PC-9 (cell line): ENCODE measurements around the gene AUTS2. TPM values are rescaled to one million over a fixed set of nuclear protein-coding genes. Genes with fewer than 3 reads are reported as not detected.

Source experiments
- BruUV-seq: library from RNA; stranded (reverse); fragments of 400-500 nt; replicated peaks from 2 replicates; lab custom pipeline; 2021; lab: Mats Ljungman, UMichigan
- CTCF ChIA-PET: fragments of 300-600 bp; sonication (Branson Sonifier 250); formaldehyde crosslinking; loops from one replicate; lab custom pipeline; 2022; ENCODE audit warnings: antibody characterized with exemption; lab: Charles Lee
- POLR2A ChIA-PET: fragments of 300-600 bp; sonication (Branson Sonifier 250); formaldehyde crosslinking; loops from one replicate; lab custom pipeline; 2022; ENCODE audit warnings: antibody characterized with exemption; ENCODE audit not compliant: unreplicated experiment; lab: Charles Lee
- DNase-seq, 2 experiments: peaks; one replicate each; pipeline versions ENCODE4 v3.0.0 to v3.0.0-alpha.2; 2015 to 2022; ENCODE audit warnings: mixed read lengths in 1 of 2
- H2AFZ ChIP-seq: fragments of 200-600 bp; sonication (generic); 2 replicates; pipeline ENCODE4 v1.8.1; 2017; ENCODE audit warnings: antibody characterized with exemption
- H3F3A ChIP-seq: fragments of 200-600 bp; sonication (generic); 2 replicates; pipeline ENCODE4 v1.8.1; 2017; ENCODE audit warnings: antibody characterized with exemption, mild to moderate bottlenecking, low read depth; ENCODE audit not compliant: insufficient read depth
- H3K27ac ChIP-seq: fragments of 200-600 bp; sonication (generic); 2 replicates; pipeline ENCODE4 v1.6.1; 2016; ENCODE audit warnings: mixed run types
- H3K27me3 ChIP-seq: fragments of 200-600 bp; sonication (generic); 2 replicates; pipeline ENCODE4 v1.6.1; 2016; ENCODE audit warnings: low read depth, mixed run types; ENCODE audit not compliant: insufficient read depth
- H3K36me3 ChIP-seq: fragments of 200-600 bp; sonication (generic); 2 replicates; pipeline ENCODE4 v1.6.1; 2016; ENCODE audit warnings: low read depth, mixed run types
- H3K4me1 ChIP-seq: fragments of 200-600 bp; sonication (generic); replicated peaks from 2 replicates; pipeline ENCODE4 v1.6.1; 2016; ENCODE audit warnings: mixed run types; ENCODE audit not compliant: insufficient read depth
- H3K4me2 ChIP-seq: fragments of 200-600 bp; sonication (generic); 2 replicates; pipeline ENCODE4 v1.6.1; 2017; ENCODE audit warnings: mixed run types
- H3K4me3 ChIP-seq: fragments of 200-600 bp; sonication (generic); 2 replicates; pipeline ENCODE4 v1.6.1; 2016; ENCODE audit warnings: mixed run types
- H3K79me2 ChIP-seq: fragments of 200-600 bp; sonication (generic); 2 replicates; pipeline ENCODE4 v1.6.1; 2017; ENCODE audit warnings: low read depth, mixed run types
- H3K9me2 ChIP-seq: fragments of 200-600 bp; sonication (generic); 2 replicates; pipeline ENCODE4 v1.8.1; 2017; ENCODE audit warnings: mild to moderate bottlenecking; ENCODE audit not compliant: insufficient read depth
- H3K9me3 ChIP-seq: fragments of 200-600 bp; sonication (generic); 2 replicates; pipeline ENCODE4 v1.8.1; 2016; ENCODE audit warnings: low read depth; ENCODE audit not compliant: insufficient read depth
- H4K20me1 ChIP-seq: fragments of 200-600 bp; sonication (generic); 2 replicates; pipeline ENCODE4 v1.8.1; 2017; ENCODE audit not compliant: insufficient read depth
- EZH2 ChIP-seq: fragments of 200-600 bp; sonication (generic); IDR thresholded peaks from 2 replicates; pipeline ENCODE4 v1.8.0; 2017; ENCODE audit warnings: antibody characterized with exemption, low read depth
- intact Hi-C: fragments of 100-400 bp; cut with micrococcal nuclease; formaldehyde crosslinking; loops from one replicate; pipeline ENCODE4 v1.10.0; 2022; ENCODE audit not compliant: unreplicated experiment
- total RNA-seq: library from RNA; stranded (reverse); gene quantifications from 2 replicates; pipeline ENCODE4 v1.2.3, GENCODE V29; 2021
- TF ChIP-seq, protein P1 (sequence below): fragments of 200-600 bp; sonication (generic); conservative IDR thresholded peaks from 2 replicates; pipeline ENCODE4 v1.6.1; 2017; ENCODE audit warnings: mixed run types, antibody characterized with exemption, mild to moderate bottlenecking, moderate library complexity

The AUTS2 gene
- total RNA-seq, 1 experiment from 2014 or later, result not detected

GRCh38 chr7:70649323-70649722 is 1051.0 kb downstream of the AUTS2 start:
- H3K36me3 ChIP-seq, result no peaks in the 10 kb centered on the region
- ChIA-PET POLR2A (no interaction called here), CTCF (no interaction called here)
- H3K27ac ChIP-seq, result no peak overlapping the region
- H3K27me3 ChIP-seq, result peaks cover 45% of the 10 kb centered on the region
- no TSS peak for BruUV-seq
- H3K9me3 ChIP-seq, result no peaks in the 10 kb centered on the region
- no peak for DNase-seq
- no peaks in the 10 kb centered on the region for H3K4me1 ChIP-seq
- H3K4me3 ChIP-seq, result no peak overlapping the region
- no peaks in the 10 kb centered on the region; the same call in 1 of the 2 replicates for H3K9me2 ChIP-seq
- no peaks in the 10 kb centered on the region for H3K79me2 ChIP-seq
- TF ChIP-seq, protein P1, sequence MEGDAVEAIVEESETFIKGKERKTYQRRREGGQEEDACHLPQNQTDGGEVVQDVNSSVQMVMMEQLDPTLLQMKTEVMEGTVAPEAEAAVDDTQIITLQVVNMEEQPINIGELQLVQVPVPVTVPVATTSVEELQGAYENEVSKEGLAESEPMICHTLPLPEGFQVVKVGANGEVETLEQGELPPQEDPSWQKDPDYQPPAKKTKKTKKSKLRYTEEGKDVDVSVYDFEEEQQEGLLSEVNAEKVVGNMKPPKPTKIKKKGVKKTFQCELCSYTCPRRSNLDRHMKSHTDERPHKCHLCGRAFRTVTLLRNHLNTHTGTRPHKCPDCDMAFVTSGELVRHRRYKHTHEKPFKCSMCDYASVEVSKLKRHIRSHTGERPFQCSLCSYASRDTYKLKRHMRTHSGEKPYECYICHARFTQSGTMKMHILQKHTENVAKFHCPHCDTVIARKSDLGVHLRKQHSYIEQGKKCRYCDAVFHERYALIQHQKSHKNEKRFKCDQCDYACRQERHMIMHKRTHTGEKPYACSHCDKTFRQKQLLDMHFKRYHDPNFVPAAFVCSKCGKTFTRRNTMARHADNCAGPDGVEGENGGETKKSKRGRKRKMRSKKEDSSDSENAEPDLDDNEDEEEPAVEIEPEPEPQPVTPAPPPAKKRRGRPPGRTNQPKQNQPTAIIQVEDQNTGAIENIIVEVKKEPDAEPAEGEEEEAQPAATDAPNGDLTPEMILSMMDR, result no peak
- no peak for TF ChIP-seq EZH2
- no peak overlapping the region for H2AFZ ChIP-seq
- H3K4me2 ChIP-seq, result no peak overlapping the region
- H3F3A ChIP-seq, result no peaks in the 10 kb centered on the region
- no peaks in the 10 kb centered on the region for H4K20me1 ChIP-seq
- intact Hi-C loops, result no loop called here

DNA sequence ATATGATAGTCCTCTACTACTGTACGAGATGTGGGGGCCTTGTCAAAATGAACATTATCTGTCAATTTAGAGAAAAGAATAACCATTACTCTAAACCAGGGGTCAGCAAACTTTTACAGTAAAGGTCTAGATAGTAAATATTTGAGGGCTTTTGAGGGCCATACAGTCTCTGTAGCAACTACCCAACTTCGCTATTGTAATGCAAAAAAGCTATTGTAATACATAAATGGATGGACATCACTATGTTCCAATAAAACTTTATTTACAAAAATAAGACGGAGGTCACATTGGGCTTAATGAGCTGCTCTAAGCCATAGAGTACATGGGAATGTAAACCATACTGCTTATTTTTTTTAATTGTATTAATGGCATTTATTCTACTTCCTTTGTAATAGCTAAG is 1055.9 kb downstream of the AUTS2 start:
- H2AFZ ChIP-seq, result no peak overlapping the region
- no peaks in the 10 kb centered on the region for H3F3A ChIP-seq
- POLR2A ChIA-PET, result no interaction called here

GRCh38 chr7:70654979-70655378 is 1056.7 kb downstream of the AUTS2 start:
- no peaks in the 10 kb centered on the region for H3K4me1 ChIP-seq
- no peak overlapping the region for H3K27ac ChIP-seq
- H3K36me3 ChIP-seq, result no peaks in the 10 kb centered on the region
- no peak for DNase-seq
- no peaks in the 10 kb centered on the region for H3K79me2 ChIP-seq
- no peak overlapping the region for H3K4me3 ChIP-seq
- no peaks in the 10 kb centered on the region for H3K9me3 ChIP-seq
- ChIA-PET CTCF (no interaction called here), POLR2A (no interaction called here)
- no peaks in the 10 kb centered on the region for H4K20me1 ChIP-seq
- H3K4me2 ChIP-seq, result no peak overlapping the region
- H3K27me3 ChIP-seq, result peaks cover 35% of the 10 kb centered on the region
- TF ChIP-seq, protein P1, result no peak
- no peak for TF ChIP-seq EZH2
- H2AFZ ChIP-seq, result no peak overlapping the region
- intact Hi-C loops, result no loop called here
- no TSS peak for BruUV-seq
- H3F3A ChIP-seq, result no peaks in the 10 kb centered on the region
- no peaks in the 10 kb centered on the region; the same call in 1 of the 2 replicates for H3K9me2 ChIP-seq

More for the DNA sequence above, 1055.9 kb downstream of the AUTS2 start:
- Histone ChIP-seq H3K27ac (no peak overlapping the region), H3K4me1 (no peaks in the 10 kb centered on the region), H3K4me2 (no peak overlapping the region), H3K79me2 (no peaks in the 10 kb centered on the region), H3K9me2 (no peaks in the 10 kb centered on the region; the same call in 1 of the 2 replicates), H4K20me1 (no peaks in the 10 kb centered on the region), H3K27me3 (peaks cover 27% of the 10 kb centered on the region), H3K36me3 (no peaks in the 10 kb centered on the region), H3K4me3 (no peak overlapping the region), H3K9me3 (no peaks in the 10 kb centered on the region)
- BruUV-seq, result no TSS peak
- DNase-seq, result no peak
- TF ChIP-seq, protein P1, result no peak
- no peak for TF ChIP-seq EZH2
- CTCF ChIA-PET, result no interaction called here
- intact Hi-C loops, result no loop called here
